Sciatic nerve (tissue), 2 donors: Measurements from ENCODE around the gene IQGAP3. TPM values are rescaled to one million over a fixed set of nuclear protein-coding genes. Genes with fewer than 3 reads are reported as not detected.
"Not testable (repeated sequence)": the region's sequence is repeated elsewhere in the genome, so short reads cannot be mapped to it uniquely, and the experiment has no call there.

ENCODE experiments used
- ATAC-seq: fragments of 200-7000 bp; cut with Tn5 transposase; one replicate; pipeline ENCODE4 v1.9.1; 2020; ENCODE audit warnings: mild to moderate bottlenecking, moderate library complexity
- DNase-seq: peaks from one replicate; pipeline ENCODE4 v3.0.0-alpha.2; 2020; ENCODE audit warnings: low spot score
- intact Hi-C: fragments of 100-400 bp; cut with DNase I; formaldehyde crosslinking; loops from one replicate; pipeline ENCODE4 v1.14.2; 2022
- total RNA-seq: library from RNA; stranded (reverse); fragmentation: NEBNext Ultra II Directional; extraction: Animal tissue kit (Norgen Biotek cat#: 25700); gene quantifications from one replicate; pipeline ENCODE4 v1.2.1, GENCODE V29; 2021
- donor health status: DM: no; HTN: no; CAD: no.
- donor health status: DM: no; HTN: no; CAD: no.

IQGAP3 gene
- total RNA-seq = 0.76 TPM

- intact Hi-C loops = no loop called here
- ATAC-seq = peak; percentile 96
- peak; percentile 88 for DNase-seq
These were observed at the start of gene IQGAP3 for GRCh38 chr1:156571919-156572662. IQGAP3 (minus strand) TSS chr1:156572565; CDS start chr1:156572529, 36 bp downstream.

- intact Hi-C loops = no loop called here
- ATAC-seq (no peak), DNase-seq (no peak)
These were observed 47.2 kb upstream of the IQGAP3 start for GRCh38 chr1:156619582-156619955.

GRCh38 chr1:156618853-156619581 lies 46.7 kb upstream of the IQGAP3 start, which contains the start of gene HAPLN2:
HAPLN2 (plus strand) TSS chr1:156619415; CDS start chr1:156623491, 4,076 bp downstream.
- ATAC-seq = no peak

GRCh38 chr1:156616463-156616862 lies 44.1 kb upstream of the IQGAP3 start:
- no peak for DNase-seq
- peak; percentile 52 for ATAC-seq
- intact Hi-C loops = no loop called here

More at GRCh38 chr1:156618853-156619581, 46.7 kb upstream of the IQGAP3 start, which contains the start of gene HAPLN2:
- DNase-seq = no peak
- intact Hi-C loops = no loop called here

GRCh38 chr1:156615946-156616345 lies 43.6 kb upstream of the IQGAP3 start:
- ATAC-seq (peak; percentile 13), DNase-seq (no peak)
- intact Hi-C loops = no loop called here

- intact Hi-C loops = no loop called here
- ATAC-seq = no peak
- no peak for DNase-seq
These were observed 40.3 kb upstream of the IQGAP3 start for GRCh38 chr1:156612666-156613065.

- ATAC-seq, DNase-seq, intact Hi-C loops: not testable (repeated sequence)
These were observed 37.7 kb upstream of the IQGAP3 start for GRCh38 chr1:156610072-156610471.

- no peak for ATAC-seq
- intact Hi-C loops = loop anchor here (10.0 kb wide), 1 partner anchor 224 kb away; no protein-coding TSS in a partner anchor
- DNase-seq = no peak
These were observed 36.6 kb upstream of the IQGAP3 start for GRCh38 chr1:156608981-156609380.

- intact Hi-C loops = loop anchor here (10.0 kb wide), 1 partner anchor 223 kb away; no protein-coding TSS in a partner anchor
- ATAC-seq = peak; percentile 93
- no peak for DNase-seq
These were observed 35.8 kb upstream of the IQGAP3 start for GRCh38 chr1:156608036-156608674.

GRCh38 chr1:156607344-156607743 lies 35.0 kb upstream of the IQGAP3 start:
- not testable (repeated sequence) for DNase-seq, ATAC-seq
- intact Hi-C loops = loop anchor here (10.0 kb wide), 1 partner anchor 223 kb away; no protein-coding TSS in a partner anchor

- no peak for DNase-seq
- intact Hi-C loops = loop anchor here (10.0 kb wide), 1 partner anchor 218 kb away; no protein-coding TSS in a partner anchor
These were observed 30.2 kb upstream of the IQGAP3 start for GRCh38 chr1:156602557-156602993.

GRCh38 chr1:156601892-156602291 lies 29.5 kb upstream of the IQGAP3 start:
- DNase-seq (no peak), ATAC-seq (peak; percentile 2)
- intact Hi-C loops = loop anchor here (10.0 kb wide), 1 partner anchor 217 kb away; no protein-coding TSS in a partner anchor

More at GRCh38 chr1:156602557-156602993, 30.2 kb upstream of the IQGAP3 start:
- no peak for ATAC-seq

GRCh38 chr1:156601122-156601830 lies 28.9 kb upstream of the IQGAP3 start, which contains the start of gene GPATCH4:
GPATCH4 (minus strand) TSS chr1:156601479.
- ATAC-seq (peak; percentile 95), DNase-seq (peak; percentile 85)
- intact Hi-C loops = loop anchor here (10.0 kb wide), 1 partner anchor 216 kb away; no protein-coding TSS in a partner anchor

- ATAC-seq = no peak
- no peak for DNase-seq
- intact Hi-C loops = loop anchor here (10.0 kb wide), 1 partner anchor 216 kb away; no protein-coding TSS in a partner anchor
These were observed 28.4 kb upstream of the IQGAP3 start for GRCh38 chr1:156600733-156601121.

- ATAC-seq (no peak), DNase-seq (no peak)
- intact Hi-C loops = loop anchor here (10.0 kb wide), 1 partner anchor 215 kb away; no protein-coding TSS in a partner anchor
These were observed 27.4 kb upstream of the IQGAP3 start for GRCh38 chr1:156599811-156600210.

- intact Hi-C loops = no loop called here
- no peak for ATAC-seq
- DNase-seq = no peak
These were observed 26.5 kb upstream of the IQGAP3 start for GRCh38 chr1:156598731-156599432.

GRCh38 chr1:156598125-156598524 lies 25.8 kb upstream of the IQGAP3 start:
- DNase-seq = no peak

GRCh38 chr1:156596426-156596825 lies 24.1 kb upstream of the IQGAP3 start:
- DNase-seq (no peak), ATAC-seq (no peak)
- intact Hi-C loops = no loop called here

More at GRCh38 chr1:156598125-156598524, 25.8 kb upstream of the IQGAP3 start:
- ATAC-seq = no peak
- intact Hi-C loops = no loop called here
